Measurements from ENCODE around the gene DNAJB9.

Gene DNAJB9

GRCh38 chr7:108568801-108569380 lies 783 bp upstream of the DNAJB9 start:
- DNase-seq: peak in 3 of 51 donors; percentile 43 to 50 (median 46)

- DNase-seq: peak in 30 of 51 donors; percentile 21 to 67 (median 36)
These were observed 577 bp downstream of the DNAJB9 start for GRCh38 chr7:108570146-108570755.

GRCh38 chr7:108572480-108572879 lies 2.8 kb downstream of the DNAJB9 start:
- DNase-seq: no peak

- DNase-seq: no peak
These were observed 5.5 kb downstream of the DNAJB9 start for GRCh38 chr7:108575156-108575555.

GRCh38 chr7:108576116-108576515 lies 6.4 kb downstream of the DNAJB9 start:
- DNase-seq: no peak

GRCh38 chr7:108578937-108579336 lies 9.3 kb downstream of the DNAJB9 start:
- DNase-seq: no peak

- DNase-seq: no peak
These were observed 10.6 kb downstream of the DNAJB9 start for GRCh38 chr7:108580298-108580697.

GRCh38 chr7:108581655-108582491 lies 12.2 kb downstream of the DNAJB9 start:
- DNase-seq: no peak

- DNase-seq: no peak
These were observed 14.5 kb downstream of the DNAJB9 start for GRCh38 chr7:108584211-108584610.

- DNase-seq: no peak
These were observed 16.2 kb downstream of the DNAJB9 start for GRCh38 chr7:108585843-108586242.

GRCh38 chr7:108586274-108586710 lies 16.6 kb downstream of the DNAJB9 start:
- no peak for DNase-seq

GRCh38 chr7:108589199-108589598 lies 19.5 kb downstream of the DNAJB9 start:
- no peak for DNase-seq

GRCh38 chr7:108589874-108590273 lies 20.2 kb downstream of the DNAJB9 start:
- no peak for DNase-seq

- no peak for DNase-seq
These were observed 20.9 kb downstream of the DNAJB9 start for GRCh38 chr7:108590606-108591005.

GRCh38 chr7:108592646-108593201 lies 23.1 kb downstream of the DNAJB9 start:
- peak in 16 of 51 donors; percentile 2 to 50 (median 12) for DNase-seq

GRCh38 chr7:108596560-108596959 lies 26.9 kb downstream of the DNAJB9 start:
- DNase-seq: no peak

- DNase-seq: peak in 5 of 51 donors; percentile 2 to 22 (median 2)
These were observed 28.5 kb downstream of the DNAJB9 start for GRCh38 chr7:108598153-108598552.

GRCh38 chr7:108598914-108599580 lies 29.4 kb downstream of the DNAJB9 start:
- DNase-seq: no peak

- no peak for DNase-seq
These were observed 30.7 kb downstream of the DNAJB9 start for GRCh38 chr7:108600399-108600798.

GRCh38 chr7:108603656-108604306 lies 34.1 kb downstream of the DNAJB9 start:
- DNase-seq: peak in 1 of 51 donors; percentile 9
